ENCODE results near the gene BIRC6. TPM values are rescaled to one million over a fixed set of nuclear protein-coding genes. Genes with fewer than 3 reads are reported as not detected.

Gene BIRC6
- total RNA-seq, 2 donors from 2014 or later = 149 to 160 TPM

- Histone ChIP-seq H3K27me3 (replicated peaks; ENCODE audit: insufficient read depth) (no peaks in the 10 kb centered on the region), H3K36me3 (peaks cover 35% of the 10 kb centered on the region), H3K9me3 (no peaks in the 10 kb centered on the region), H3K4me3 (no peak overlapping the region), H3K27ac (no peak overlapping the region), H3K4me1 (ENCODE audit: control insufficient read depth in 1 of 2, low read depth in 2 of 2) (peaks cover 0 to 7% of the 10 kb centered on the region in 2 donors)
- ATAC-seq (ENCODE audit: insufficient number of reproducible peaks, low FRiP score, low read depth) = no peak
- no peak for DNase-seq (ENCODE audit: low spot score)
- TF ChIP-seq, protein P1, sequence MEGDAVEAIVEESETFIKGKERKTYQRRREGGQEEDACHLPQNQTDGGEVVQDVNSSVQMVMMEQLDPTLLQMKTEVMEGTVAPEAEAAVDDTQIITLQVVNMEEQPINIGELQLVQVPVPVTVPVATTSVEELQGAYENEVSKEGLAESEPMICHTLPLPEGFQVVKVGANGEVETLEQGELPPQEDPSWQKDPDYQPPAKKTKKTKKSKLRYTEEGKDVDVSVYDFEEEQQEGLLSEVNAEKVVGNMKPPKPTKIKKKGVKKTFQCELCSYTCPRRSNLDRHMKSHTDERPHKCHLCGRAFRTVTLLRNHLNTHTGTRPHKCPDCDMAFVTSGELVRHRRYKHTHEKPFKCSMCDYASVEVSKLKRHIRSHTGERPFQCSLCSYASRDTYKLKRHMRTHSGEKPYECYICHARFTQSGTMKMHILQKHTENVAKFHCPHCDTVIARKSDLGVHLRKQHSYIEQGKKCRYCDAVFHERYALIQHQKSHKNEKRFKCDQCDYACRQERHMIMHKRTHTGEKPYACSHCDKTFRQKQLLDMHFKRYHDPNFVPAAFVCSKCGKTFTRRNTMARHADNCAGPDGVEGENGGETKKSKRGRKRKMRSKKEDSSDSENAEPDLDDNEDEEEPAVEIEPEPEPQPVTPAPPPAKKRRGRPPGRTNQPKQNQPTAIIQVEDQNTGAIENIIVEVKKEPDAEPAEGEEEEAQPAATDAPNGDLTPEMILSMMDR (IDR thresholded peaks at IDR 0.05) = no peak
These were observed 284.4 kb downstream of the BIRC6 start for GRCh38 chr2:32641180-32641579.

- Histone ChIP-seq H3K27ac (peak overlapping the region; percentile 86 to 90), H3K27me3 (replicated peaks; ENCODE audit: insufficient read depth) (no peaks in the 10 kb centered on the region), H3K4me1 (ENCODE audit: control insufficient read depth in 1 of 2, low read depth in 2 of 2) (peaks cover 10 to 34% of the 10 kb centered on the region in 2 donors), H3K9me3 (no peaks in the 10 kb centered on the region), H3K36me3 (peaks cover 13% of the 10 kb centered on the region), H3K4me3 (peak overlapping the region; percentile 37)
- ATAC-seq (ENCODE audit: insufficient number of reproducible peaks, low FRiP score, low read depth) (peak; percentile 76), DNase-seq (ENCODE audit: low spot score) (no peak)
- TF ChIP-seq, protein P1 (IDR thresholded peaks at IDR 0.05) = no peak
These were observed 290.4 kb downstream of the BIRC6 start for GRCh38 chr2:32647180-32647651.

DNA sequence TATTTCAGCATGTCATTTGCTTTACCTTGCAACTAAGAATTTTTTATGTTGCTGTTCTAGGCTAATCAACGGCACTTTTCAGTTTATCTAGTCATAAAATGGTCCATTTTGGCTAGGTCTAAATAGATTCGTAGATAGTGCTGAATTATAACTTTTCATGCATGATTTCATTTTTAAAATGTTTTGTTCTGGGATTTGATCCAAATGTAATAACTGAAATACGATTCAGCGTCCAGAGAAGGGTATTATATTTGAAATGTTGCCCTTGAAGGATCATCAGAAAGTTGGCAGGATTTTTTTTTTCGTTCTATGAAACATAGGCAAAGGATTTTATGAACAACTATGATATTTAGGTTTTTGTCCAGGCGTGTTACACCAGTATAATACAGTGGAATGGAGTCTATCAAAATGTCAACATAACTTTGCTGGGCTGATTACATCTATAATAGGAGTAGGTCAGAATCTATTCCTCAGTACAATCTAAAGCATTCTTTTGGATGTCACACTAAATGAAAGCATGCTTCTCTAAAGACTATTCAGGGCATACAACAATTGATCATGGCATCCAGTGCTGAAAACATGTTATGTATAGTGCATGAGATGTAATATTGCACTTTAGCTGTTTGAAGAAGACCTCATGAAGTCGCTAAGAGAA, 295.9 kb downstream of the BIRC6 start:
- H3K9me3 ChIP-seq = no peaks in the 10 kb centered on the region
- TF ChIP-seq, protein P1 (IDR thresholded peaks at IDR 0.05) = no peak
- H3K27me3 ChIP-seq (replicated peaks; ENCODE audit: insufficient read depth) = no peaks in the 10 kb centered on the region
- H3K36me3 ChIP-seq = peaks cover 3% of the 10 kb centered on the region
- peak overlapping the region; percentile 40 for H3K4me3 ChIP-seq
- peak overlapping the region; percentile 34 to 55 for H3K27ac ChIP-seq
- H3K4me1 ChIP-seq (ENCODE audit: control insufficient read depth in 1 of 2, low read depth in 2 of 2) = peaks cover 7 to 24% of the 10 kb centered on the region in 2 donors
- ATAC-seq (ENCODE audit: insufficient number of reproducible peaks, low FRiP score, low read depth) (no peak), DNase-seq (ENCODE audit: low spot score) (no peak)

GRCh38 chr2:32656069-32656468, 299.2 kb downstream of the BIRC6 start:
- Histone ChIP-seq H3K27me3 (replicated peaks; ENCODE audit: insufficient read depth) (no peaks in the 10 kb centered on the region), H3K9me3 (no peaks in the 10 kb centered on the region), H3K36me3 (no peaks in the 10 kb centered on the region), H3K4me3 (no peak overlapping the region), H3K27ac (no peak overlapping the region), H3K4me1 (ENCODE audit: control insufficient read depth in 1 of 2, low read depth in 2 of 2) (peaks cover 2 to 8% of the 10 kb centered on the region in 2 donors)
- TF ChIP-seq, protein P1 (IDR thresholded peaks at IDR 0.05) = no peak
- DNase-seq (ENCODE audit: low spot score) (no peak), ATAC-seq (ENCODE audit: insufficient number of reproducible peaks, low FRiP score, low read depth) (no peak)

DNA sequence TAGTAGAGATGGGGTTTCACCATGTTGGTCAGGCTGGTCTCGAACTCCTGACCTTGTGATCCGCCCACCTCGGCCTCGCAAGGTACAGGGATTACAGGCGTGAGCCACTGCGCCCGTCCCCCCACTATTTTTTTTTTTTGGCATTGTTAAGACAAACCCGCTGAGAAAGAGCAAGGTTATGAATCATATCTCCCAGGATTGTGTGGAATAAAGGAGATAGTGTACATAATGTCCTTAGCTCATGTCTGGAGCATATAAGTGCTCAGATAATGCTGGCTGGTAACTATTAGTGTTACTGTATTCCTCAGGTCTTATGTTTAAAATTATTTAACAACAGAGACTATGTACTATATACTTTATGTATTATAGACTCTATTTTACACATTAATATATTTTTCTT, 307.0 kb downstream of the BIRC6 start:
- ATAC-seq (ENCODE audit: insufficient number of reproducible peaks, low FRiP score, low read depth) (no peak), DNase-seq (ENCODE audit: low spot score) (no peak)
- H3K4me3 ChIP-seq = no peak overlapping the region
- no peaks in the 10 kb centered on the region for H3K9me3 ChIP-seq
- TF ChIP-seq, protein P1 (IDR thresholded peaks at IDR 0.05) = no peak
- no peaks in the 10 kb centered on the region for H3K36me3 ChIP-seq
- no peaks in the 10 kb centered on the region for H3K4me1 ChIP-seq (ENCODE audit: control insufficient read depth in 1 of 2, low read depth in 2 of 2)
- H3K27me3 ChIP-seq (replicated peaks; ENCODE audit: insufficient read depth) = no peaks in the 10 kb centered on the region
- no peak overlapping the region for H3K27ac ChIP-seq
